Chondrocyte (in vitro differentiated cells): ENCODE results near the gene SFRP2. TPM values are rescaled to one million over a fixed set of nuclear protein-coding genes. Genes with fewer than 3 reads are reported as not detected.

Experiments used
- DNase-seq: peaks from one replicate; pipeline ENCODE4 v3.0.0; 2021; ENCODE audit warnings: mixed read lengths, low spot score
- H3K27ac Mint-ChIP-seq: one replicate; pipeline ENCODE4 v1.8.0; 2021; ENCODE audit warnings: mild to moderate bottlenecking, moderate library complexity, mixed read lengths; ENCODE audit not compliant: unreplicated experiment
- H3K27me3 Mint-ChIP-seq: 2 replicates; pipeline ENCODE4 v1.8.0; 2021; ENCODE audit warnings: low read depth, mixed read lengths
- H3K36me3 Mint-ChIP-seq: 2 replicates; pipeline ENCODE4 v1.8.0; 2021; ENCODE audit warnings: low read depth, mixed read lengths
- H3K4me1 Mint-ChIP-seq: 2 replicates; pipeline ENCODE4 v1.8.0; 2021; ENCODE audit warnings: low read depth, mild to moderate bottlenecking, mixed read lengths
- H3K4me3 Mint-ChIP-seq: one replicate; pipeline ENCODE4 v1.8.0; 2021; ENCODE audit warnings: mild to moderate bottlenecking, moderate library complexity, mixed read lengths; ENCODE audit not compliant: unreplicated experiment
- H3K9me3 Mint-ChIP-seq: 2 replicates; pipeline ENCODE4 v1.8.0; 2021; ENCODE audit warnings: low read depth, mixed read lengths
- total RNA-seq: library from RNA; stranded (reverse); gene quantifications from 3 replicates; pipeline ENCODE4 v1.2.1, GENCODE V29; 2021
- TF ChIP-seq, protein P1 (sequence below): fragments of 200-600 bp; sonication (generic); IDR thresholded peaks from 2 replicates; pipeline ENCODE4 v1.5.0; 2021; ENCODE audit warnings: antibody characterized with exemption, mild to moderate bottlenecking, moderate library complexity

Gene SFRP2
- total RNA-seq, 1 donor from 2014 or later = 120 TPM

GRCh38 chr4:153758136-153758535, 30.7 kb downstream of the SFRP2 start:
- Mint-ChIP-seq H3K27ac (no peak overlapping the region), H3K27me3 (no peaks in the 10 kb centered on the region), H3K4me1 (peaks cover 6% of the 10 kb centered on the region), H3K36me3 (peaks cover 1% of the 10 kb centered on the region), H3K4me3 (no peak overlapping the region), H3K9me3 (peaks cover 3% of the 10 kb centered on the region)
- no peak for DNase-seq
- TF ChIP-seq, protein P1, sequence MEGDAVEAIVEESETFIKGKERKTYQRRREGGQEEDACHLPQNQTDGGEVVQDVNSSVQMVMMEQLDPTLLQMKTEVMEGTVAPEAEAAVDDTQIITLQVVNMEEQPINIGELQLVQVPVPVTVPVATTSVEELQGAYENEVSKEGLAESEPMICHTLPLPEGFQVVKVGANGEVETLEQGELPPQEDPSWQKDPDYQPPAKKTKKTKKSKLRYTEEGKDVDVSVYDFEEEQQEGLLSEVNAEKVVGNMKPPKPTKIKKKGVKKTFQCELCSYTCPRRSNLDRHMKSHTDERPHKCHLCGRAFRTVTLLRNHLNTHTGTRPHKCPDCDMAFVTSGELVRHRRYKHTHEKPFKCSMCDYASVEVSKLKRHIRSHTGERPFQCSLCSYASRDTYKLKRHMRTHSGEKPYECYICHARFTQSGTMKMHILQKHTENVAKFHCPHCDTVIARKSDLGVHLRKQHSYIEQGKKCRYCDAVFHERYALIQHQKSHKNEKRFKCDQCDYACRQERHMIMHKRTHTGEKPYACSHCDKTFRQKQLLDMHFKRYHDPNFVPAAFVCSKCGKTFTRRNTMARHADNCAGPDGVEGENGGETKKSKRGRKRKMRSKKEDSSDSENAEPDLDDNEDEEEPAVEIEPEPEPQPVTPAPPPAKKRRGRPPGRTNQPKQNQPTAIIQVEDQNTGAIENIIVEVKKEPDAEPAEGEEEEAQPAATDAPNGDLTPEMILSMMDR = no peak

DNA sequence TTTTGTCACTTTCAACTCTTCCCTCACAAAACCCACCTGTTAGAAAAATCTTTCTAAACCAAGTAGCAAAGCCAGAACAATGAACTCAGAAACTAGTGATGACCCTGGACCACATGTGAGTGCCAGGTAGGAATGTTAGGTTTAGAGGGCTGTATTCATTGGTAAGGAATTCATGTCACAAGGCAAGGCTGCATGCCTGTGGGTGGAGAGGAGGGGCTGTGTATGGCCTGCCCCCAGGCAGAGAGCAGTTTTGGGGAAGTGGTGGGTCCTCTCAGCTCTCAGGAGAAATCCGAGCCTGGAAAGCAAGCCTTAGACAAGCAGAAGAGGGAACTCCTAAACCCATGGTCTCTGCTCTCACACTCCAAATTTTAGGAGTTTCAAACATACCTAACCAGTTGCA, 31.5 kb downstream of the SFRP2 start:
- Mint-ChIP-seq H3K4me3 (no peak overlapping the region), H3K36me3 (peaks cover 1% of the 10 kb centered on the region), H3K9me3 (peaks cover 3% of the 10 kb centered on the region), H3K27me3 (no peaks in the 10 kb centered on the region), H3K4me1 (peaks cover 6% of the 10 kb centered on the region), H3K27ac (no peak overlapping the region)
- no peak for DNase-seq
- TF ChIP-seq, protein P1 = no peak

GRCh38 chr4:153755186-153755585, 33.7 kb downstream of the SFRP2 start:
- TF ChIP-seq, protein P1 = no peak
- Mint-ChIP-seq H3K4me3 (no peak overlapping the region), H3K27ac (no peak overlapping the region), H3K9me3 (peaks cover 3% of the 10 kb centered on the region), H3K27me3 (peaks cover 2% of the 10 kb centered on the region), H3K36me3 (peaks cover 1% of the 10 kb centered on the region), H3K4me1 (peaks cover 9% of the 10 kb centered on the region)
- DNase-seq = no peak

DNA sequence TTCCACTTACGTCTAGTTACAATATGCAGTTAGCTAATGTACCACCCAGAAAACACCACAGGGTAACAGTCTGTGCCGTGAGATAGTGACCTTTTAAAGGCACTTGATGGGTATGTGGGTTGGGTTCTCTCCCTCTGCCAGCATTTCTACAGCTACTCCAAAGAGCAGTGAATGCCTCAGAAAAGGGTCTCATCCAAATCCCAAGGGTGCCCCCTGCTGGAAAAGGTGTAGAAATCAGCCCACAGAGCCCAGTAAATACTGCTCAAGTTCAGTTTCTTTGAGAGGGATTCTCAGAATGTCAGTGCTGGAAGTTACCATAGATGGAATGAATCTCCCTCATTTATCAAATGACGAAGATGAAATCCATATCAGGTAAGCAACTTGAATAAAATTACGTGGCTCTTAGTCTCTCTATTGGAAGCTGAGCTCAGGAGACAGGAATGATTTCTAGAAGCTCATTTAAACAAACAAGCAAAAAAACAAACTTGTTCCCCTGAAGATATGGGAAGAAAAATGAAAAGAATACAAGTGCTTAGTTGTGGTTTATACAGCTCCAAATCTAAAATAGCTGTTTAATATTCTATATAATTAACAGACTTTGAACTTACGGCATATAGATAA, 38.6 kb downstream of the SFRP2 start:
- DNase-seq = no peak
- Mint-ChIP-seq H3K4me1 (peaks cover 25% of the 10 kb centered on the region), H3K9me3 (peaks cover 3% of the 10 kb centered on the region), H3K27me3 (peaks cover 2% of the 10 kb centered on the region), H3K4me3 (no peak overlapping the region), H3K36me3 (no peaks in the 10 kb centered on the region), H3K27ac (no peak overlapping the region)
- TF ChIP-seq, protein P1 = peak; percentile 95

DNA sequence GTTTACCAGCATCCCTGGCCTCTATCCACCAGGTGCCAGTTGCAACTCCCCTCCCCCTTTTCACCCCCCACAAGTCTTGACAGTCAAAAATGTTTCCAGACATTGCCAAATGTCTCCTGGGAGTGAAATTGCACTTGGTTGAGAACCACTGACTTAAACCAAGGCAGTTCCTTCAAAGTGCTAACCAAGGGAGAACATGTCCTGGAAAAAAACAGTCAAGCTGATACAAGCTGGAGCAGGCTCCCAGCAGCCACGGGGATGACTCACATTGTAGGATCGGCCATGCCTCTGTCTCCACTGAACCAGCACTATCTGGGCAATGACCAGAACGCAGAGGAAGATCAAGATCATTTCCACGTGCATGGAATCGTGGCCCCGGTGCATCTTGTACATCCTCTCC, 40.5 kb downstream of the SFRP2 start:
- H3K4me3 Mint-ChIP-seq = peak overlapping the region; percentile 19
- peaks cover 25% of the 10 kb centered on the region for H3K4me1 Mint-ChIP-seq
- no peak for DNase-seq
- TF ChIP-seq, protein P1 = no peak
- H3K36me3 Mint-ChIP-seq = no peaks in the 10 kb centered on the region
- H3K9me3 Mint-ChIP-seq = no peaks in the 10 kb centered on the region
- H3K27ac Mint-ChIP-seq = peak overlapping the region; percentile 59
- H3K27me3 Mint-ChIP-seq = peaks cover 2% of the 10 kb centered on the region
